K562 (cell line): Measurements from ENCODE around the gene HOXB1. TPM values are rescaled to one million over a fixed set of nuclear protein-coding genes. Genes with fewer than 3 reads are reported as not detected.

Experiments used
- CBX3 ChIP-seq, 2 experiments: IDR thresholded peaks; 1 replicate in 1 of 2; 2 replicates in 1 of 2; pipeline ENCODE4 v1.6.1; 2012; ENCODE audit warnings: inconsistent platforms in 2 of 2, low read length in 2 of 2, borderline replicate concordance in 1 of 2, control low read depth in 1 of 2
- CLOCK ChIP-seq: fragments of 250-450 bp; sonication (Bioruptor Pico); IDR thresholded peaks from 2 replicates; pipeline ENCODE4 v1.4.0; 2020; ENCODE audit warnings: mild to moderate bottlenecking, moderate library complexity, borderline replicate concordance
- E2F3 ChIP-seq: fragments of 250-450 bp; sonication (Bioruptor Pico); IDR thresholded peaks from 2 replicates; pipeline ENCODE4 v1.4.0; 2020; ENCODE audit warnings: mild to moderate bottlenecking
- ELF2 ChIP-seq: fragments of 250-450 bp; sonication (Bioruptor Pico); IDR thresholded peaks from 2 replicates; pipeline ENCODE4 v1.5.0; 2021; ENCODE audit warnings: mild to moderate bottlenecking
- HIVEP1 ChIP-seq: fragments of 250-450 bp; sonication (Bioruptor Pico); IDR thresholded peaks from 2 replicates; pipeline ENCODE4 v1.4.0; 2020; ENCODE audit warnings: mild to moderate bottlenecking
- JUND ChIP-seq, 2 experiments: IDR thresholded peaks; 2 replicates in 1 of 2; 3 replicates in 1 of 2; pipeline ENCODE4 v1.6.1; 2011; ENCODE audit warnings: borderline replicate concordance in 2 of 2, low read depth in 2 of 2, low read length in 2 of 2, improper control_type of control experiment in 1 of 2, missing biosample characterization in 1 of 2, missing genetic modification characterization in 1 of 2, missing genetic modification reagents in 1 of 2
- NCOR1 ChIP-seq: fragments of 450-650 bp; IDR thresholded peaks from 2 replicates; pipeline ENCODE4 v1.6.1; 2016; ENCODE audit warnings: mild to moderate bottlenecking, moderate library complexity
- NEUROD1 ChIP-seq: fragments of 150-350 bp; IDR thresholded peaks from 2 replicates; pipeline ENCODE4 v1.6.1; 2014; ENCODE audit warnings: borderline replicate concordance, low read length, low read depth; ENCODE audit not compliant: partially characterized antibody
- NR4A1 ChIP-seq, 2 experiments: fragments of 250-450 bp in 1 of 2; fragments of 450-650 bp in 1 of 2; sonication (Bioruptor Pico) in 1 of 2; IDR thresholded peaks; 2 replicates each; pipeline versions ENCODE4 v1.4.0 to v1.6.1; 2016 to 2020; ENCODE audit warnings: mild to moderate bottlenecking in 2 of 2, missing compliant biosample characterization in 1 of 2, missing genetic modification characterization in 1 of 2, moderate library complexity in 1 of 2
- PRMT5 ChIP-seq: sonication (generic); formaldehyde crosslinking; IDR thresholded peaks from 2 replicates; pipeline ENCODE4 v1.5.0; 2020; ENCODE audit warnings: missing genetic modification reagents
- SMAD4 ChIP-seq: fragments of 250-450 bp; sonication (Bioruptor Pico); conservative IDR thresholded peaks from 2 replicates; pipeline ENCODE4 v1.8.0; 2021; ENCODE audit warnings: inconsistent platforms, mild to moderate bottlenecking, moderate library complexity
- STAT5A ChIP-seq: IDR thresholded peaks from 2 replicates; pipeline ENCODE4 v1.6.1; 2012; ENCODE audit warnings: low read length, inconsistent platforms, borderline replicate concordance
- TAL1 ChIP-seq: fragments of 450-650 bp; IDR thresholded peaks from 2 replicates; pipeline ENCODE4 v1.6.1; 2016; ENCODE audit warnings: mild to moderate bottlenecking
- TBP ChIP-seq: optimal IDR thresholded peaks from 2 replicates; pipeline ENCODE3; 2011; ENCODE audit warnings: low read depth, low read length, improper control_type of control experiment
- U2AF2 ChIP-seq: fragments of 200-400 bp; formaldehyde crosslinking; optimal IDR thresholded peaks from 2 replicates; pipeline ENCODE3; 2017; ENCODE audit warnings: low read depth, mild to moderate bottlenecking, low read length
- ZNF77 ChIP-seq: fragments of 250-450 bp; sonication (Bioruptor Pico); IDR thresholded peaks from 2 replicates; pipeline ENCODE4 v1.5.0; 2020
- polyA plus RNA-seq, 8 experiments: library from polyadenylated mRNA; depleted of rRNA in 4 of 8; stranded (reverse) in 5 of 8; unstranded in 3 of 8; fragments of >200 nt; fragmentation: Nextera tagmentation in 2 of 8; fragmentation: Illumina TruSeq in 1 of 8; extraction: Ambion mirVana in 2 of 8; extraction: Trizol in 1 of 8; gene quantifications; 2 replicates each; pipeline versions ENCODE4 v1.2.1 to v1.2.3, GENCODE V29; 2011 to 2014; ENCODE audit warnings: inconsistent platforms in 1 of 8, missing spikeins in 1 of 8
- total RNA-seq, 7 experiments: library from RNA; depleted of rRNA in 6 of 7; stranded (reverse); fragments of >200 nt in 6 of 7; fragmentation: Illumina TruSeq in 2 of 7; extraction: Trizol in 2 of 7; gene quantifications; 2 replicates each; pipeline versions ENCODE4 v1.2.1 to v1.2.3, GENCODE V29; 2011 to 2021; ENCODE audit warnings: low replicate concordance in 1 of 7
- TF ChIP-seq, protein P1 (sequence below), 3 experiments: IDR thresholded peaks in 2 of 3; conservative IDR thresholded peaks in 1 of 3; 2 replicates each; pipeline ENCODE4 v1.5.1; 2011 to 2012; ENCODE audit warnings: low read length in 3 of 3, mild to moderate bottlenecking in 3 of 3, control low read depth in 2 of 3, improper control_type of control experiment in 1 of 3, inconsistent platforms in 1 of 3, low read depth in 1 of 3, mixed read lengths in 1 of 3, moderate library complexity in 1 of 3; ENCODE audit not compliant: insufficient read depth in 2 of 3
- TF ChIP-seq, protein P2 (sequence below): sonication (generic); formaldehyde crosslinking; IDR thresholded peaks from 2 replicates; pipeline ENCODE4 v1.8.0; 2022; ENCODE audit warnings: missing genetic modification reagents, mild to moderate bottlenecking, moderate library complexity, borderline replicate concordance
- TF ChIP-seq, protein P3 (sequence below), 2 experiments: fragments of 450-650 bp in 1 of 2; sonication (generic) in 1 of 2; formaldehyde crosslinking in 1 of 2; IDR thresholded peaks in 1 of 2; conservative IDR thresholded peaks in 1 of 2; 2 replicates each; pipeline versions ENCODE4 v1.6.1 to v1.8.1; 2016 to 2023; ENCODE audit warnings: mild to moderate bottlenecking in 2 of 2, moderate library complexity in 2 of 2, inconsistent platforms in 1 of 2, missing genetic modification reagents in 1 of 2

HOXB1 gene
- total and polyA plus RNA-seq, 9 of the 15 experiments (the other 6 are each of a cell fraction or from before 2014, with no cell fraction given): 0.04 TPM; not detected in 8

GRCh38 chr17:48486557-48486956 is 44.3 kb downstream of the HOXB1 start (continued):
- TF ChIP-seq, protein P1, sequence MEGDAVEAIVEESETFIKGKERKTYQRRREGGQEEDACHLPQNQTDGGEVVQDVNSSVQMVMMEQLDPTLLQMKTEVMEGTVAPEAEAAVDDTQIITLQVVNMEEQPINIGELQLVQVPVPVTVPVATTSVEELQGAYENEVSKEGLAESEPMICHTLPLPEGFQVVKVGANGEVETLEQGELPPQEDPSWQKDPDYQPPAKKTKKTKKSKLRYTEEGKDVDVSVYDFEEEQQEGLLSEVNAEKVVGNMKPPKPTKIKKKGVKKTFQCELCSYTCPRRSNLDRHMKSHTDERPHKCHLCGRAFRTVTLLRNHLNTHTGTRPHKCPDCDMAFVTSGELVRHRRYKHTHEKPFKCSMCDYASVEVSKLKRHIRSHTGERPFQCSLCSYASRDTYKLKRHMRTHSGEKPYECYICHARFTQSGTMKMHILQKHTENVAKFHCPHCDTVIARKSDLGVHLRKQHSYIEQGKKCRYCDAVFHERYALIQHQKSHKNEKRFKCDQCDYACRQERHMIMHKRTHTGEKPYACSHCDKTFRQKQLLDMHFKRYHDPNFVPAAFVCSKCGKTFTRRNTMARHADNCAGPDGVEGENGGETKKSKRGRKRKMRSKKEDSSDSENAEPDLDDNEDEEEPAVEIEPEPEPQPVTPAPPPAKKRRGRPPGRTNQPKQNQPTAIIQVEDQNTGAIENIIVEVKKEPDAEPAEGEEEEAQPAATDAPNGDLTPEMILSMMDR (IDR thresholded peaks at IDR 0.05 in 2 of 3, conservative IDR thresholded peaks at IDR 0.05 in 1 of 3; ENCODE audit: insufficient read depth in 2 of 3, low read depth in 1 of 3, low read length in 3 of 3): peak in 2 of 3 experiments; percentile 21 to 38; a peak in 2 of 6 replicates
- TF ChIP-seq TBP (no peak), E2F3 (CRISPR knock-in tag) (no peak), CBX3 (IDR thresholded peaks at IDR 0.05; ENCODE audit: borderline replicate concordance in 1 of 2, low read length in 2 of 2) (0 out of 3 replicates have a peak, but pooled peaks of 1 of the 2 experiments have one; percentile 19), TAL1 (no peak), CLOCK (CRISPR knock-in tag) (no peak), U2AF2 (no peak), NCOR1 (no peak), HIVEP1 (CRISPR knock-in tag) (0 out of 2 replicates have a peak, but pooled peaks have one; percentile 37), STAT5A (no peak), ELF2 (CRISPR knock-in tag) (0 out of 2 replicates have a peak, but pooled peaks have one; percentile 27), NR4A1 (CRISPR knock-in tag; IDR thresholded peaks at IDR 0.05) (no peak), NR4A1 (tag; IDR thresholded peaks at IDR 0.05) (no peak), PRMT5 (CRISPR knock-in tag) (no peak), NEUROD1 (no peak), JUND (IDR thresholded peaks at IDR 0.05; ENCODE audit: borderline replicate concordance, low read depth, low read length) (peak; percentile 49; the same call in 1 of the 2 replicates), JUND (tag; IDR thresholded peaks at IDR 0.05; ENCODE audit: borderline replicate concordance, low read depth, low read length) (no peak; the same call in 2 of the 3 replicates), SMAD4 (no peak), ZNF77 (CRISPR knock-in tag) (no peak)
- TF ChIP-seq, protein P2, sequence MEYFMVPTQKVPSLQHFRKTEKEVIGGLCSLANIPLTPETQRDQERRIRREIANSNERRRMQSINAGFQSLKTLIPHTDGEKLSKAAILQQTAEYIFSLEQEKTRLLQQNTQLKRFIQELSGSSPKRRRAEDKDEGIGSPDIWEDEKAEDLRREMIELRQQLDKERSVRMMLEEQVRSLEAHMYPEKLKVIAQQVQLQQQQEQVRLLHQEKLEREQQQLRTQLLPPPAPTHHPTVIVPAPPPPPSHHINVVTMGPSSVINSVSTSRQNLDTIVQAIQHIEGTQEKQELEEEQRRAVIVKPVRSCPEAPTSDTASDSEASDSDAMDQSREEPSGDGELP: peak; percentile 34; the same call in 1 of the 2 replicates
- TF ChIP-seq, protein P3, sequence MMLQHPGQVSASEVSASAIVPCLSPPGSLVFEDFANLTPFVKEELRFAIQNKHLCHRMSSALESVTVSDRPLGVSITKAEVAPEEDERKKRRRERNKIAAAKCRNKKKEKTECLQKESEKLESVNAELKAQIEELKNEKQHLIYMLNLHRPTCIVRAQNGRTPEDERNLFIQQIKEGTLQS (IDR thresholded peaks at IDR 0.05): 0 out of 2 replicates have a peak, but pooled peaks have one; percentile 11
- TF ChIP-seq, protein P3 (CRISPR knock-in tag; conservative IDR thresholded peaks at IDR 0.05): no peak
- TF ChIP-seq, all 486 proteins: peak for 20
